IMR-90 (cell line): ENCODE results near the gene CCDC40. TPM values are rescaled to one million over a fixed set of nuclear protein-coding genes. Genes with fewer than 3 reads are reported as not detected.
A peak's percentile ranks its signal among the peaks of the same experiment; 100 is the strongest.

ENCODE experiments used
- ATAC-seq: fragments of 200-7000 bp; cut with Tn5 transposase; 2 replicates; pipeline ENCODE4 v1.9.1; 2020; ENCODE audit warnings: low read depth, mild to moderate bottlenecking, moderate library complexity
- BruUV-seq: library from RNA; stranded (reverse); fragments of 400-500 nt; replicated peaks from 2 replicates; lab custom pipeline; 2021; lab: Mats Ljungman, UMichigan
- CTCF ChIA-PET: fragments of 300-600 bp; formaldehyde crosslinking; extraction: SDS; loops from one replicate; lab custom pipeline; 2021; ENCODE audit warnings: antibody characterized with exemption; lab: Yijun Ruan, JAX
- POLR2A ChIA-PET: fragments of 300-600 bp; sonication (Branson Sonifier 250); formaldehyde crosslinking; loops from one replicate; lab custom pipeline; 2022; ENCODE audit warnings: antibody characterized with exemption; ENCODE audit not compliant: unreplicated experiment; lab: Charles Lee
- DNase-seq: peaks from one replicate; pipeline ENCODE4 v3.0.0; 2013
- H2AFZ ChIP-seq: replicated peaks from 2 replicates; pipeline ENCODE3; 2013; ENCODE audit warnings: low read length, mild to moderate bottlenecking; ENCODE audit not compliant: poor library complexity
- H2AK5ac ChIP-seq: 2 replicates; pipeline ENCODE4 v1.6.1; 2013; ENCODE audit warnings: low read depth, low read length, inconsistent platforms
- H2AK9ac ChIP-seq: replicated peaks from 2 replicates; pipeline ENCODE3; 2013; ENCODE audit warnings: mild to moderate bottlenecking, low read depth, low read length, moderate library complexity; ENCODE audit not compliant: poor library complexity
- H2BK120ac ChIP-seq: 2 replicates; pipeline ENCODE4 v1.6.1; 2013; ENCODE audit warnings: low read depth, low read length, inconsistent platforms
- H2BK15ac ChIP-seq: 3 replicates; pipeline ENCODE4 v1.6.1; 2013; ENCODE audit warnings: low read depth, low read length, inconsistent platforms
- H2BK20ac ChIP-seq: 2 replicates; pipeline ENCODE4 v1.6.1; 2013; ENCODE audit warnings: low read depth, mild to moderate bottlenecking, inconsistent platforms, low read length, moderate library complexity
- H2BK5ac ChIP-seq: 2 replicates; pipeline ENCODE4 v1.6.1; 2013; ENCODE audit warnings: mild to moderate bottlenecking, low read depth, low read length, inconsistent platforms; ENCODE audit not compliant: poor library complexity, severe bottlenecking
- H3K14ac ChIP-seq: replicated peaks from 2 replicates; pipeline ENCODE4 v1.6.1; 2013; ENCODE audit warnings: low read depth, low read length, inconsistent platforms
- H3K18ac ChIP-seq: 2 replicates; pipeline ENCODE4 v1.6.1; 2013; ENCODE audit warnings: low read depth, low read length, control low read depth
- H3K23ac ChIP-seq: 2 replicates; pipeline ENCODE4 v1.6.1; 2013; ENCODE audit warnings: low read depth, low read length, inconsistent platforms
- H3K27ac ChIP-seq: 2 replicates; pipeline ENCODE4 v1.5.1; 2013; ENCODE audit warnings: mild to moderate bottlenecking, control low read depth, low read length; ENCODE audit not compliant: insufficient read depth
- H3K27me3 ChIP-seq: 2 replicates; pipeline ENCODE4 v1.6.1; 2013; ENCODE audit warnings: low read length; ENCODE audit not compliant: control insufficient read depth, insufficient read depth
- H3K36me3 ChIP-seq: 2 replicates; pipeline ENCODE4 v1.6.1; 2013; ENCODE audit warnings: low read length, mixed read lengths; ENCODE audit not compliant: control insufficient read depth, insufficient read depth
- H3K4ac ChIP-seq: 2 replicates; pipeline ENCODE4 v1.6.1; 2013; ENCODE audit warnings: low read depth, low read length, inconsistent platforms
- H3K4me1 ChIP-seq: 2 replicates; pipeline ENCODE4 v1.6.1; 2013; ENCODE audit warnings: low read length, mixed read lengths; ENCODE audit not compliant: control insufficient read depth, insufficient read depth
- H3K4me2 ChIP-seq: 2 replicates; pipeline ENCODE4 v1.6.1; 2013; ENCODE audit warnings: low read depth, mild to moderate bottlenecking, control low read depth, low read length, moderate library complexity
- H3K4me3 ChIP-seq: 2 replicates; pipeline ENCODE4 v1.5.1; 2013; ENCODE audit warnings: low read depth, mild to moderate bottlenecking, control low read depth, low read length, moderate library complexity; ENCODE audit not compliant: insufficient read depth
- H3K56ac ChIP-seq: 2 replicates; pipeline ENCODE4 v1.6.1; 2013; ENCODE audit warnings: low read length, inconsistent platforms; ENCODE audit not compliant: insufficient read depth; ENCODE audit errors: extremely low read depth
- H3K79me1 ChIP-seq, 2 experiments: 2 replicates each; pipeline ENCODE4 v1.6.1; 2013; ENCODE audit warnings: low read length in 2 of 2, inconsistent platforms in 1 of 2, low read depth in 1 of 2
- H3K9ac ChIP-seq: 2 replicates; pipeline ENCODE4 v1.6.1; 2013; ENCODE audit warnings: low read depth, low read length, control low read depth
- H3K9me1 ChIP-seq: 2 replicates; pipeline ENCODE4 v1.6.1; 2013; ENCODE audit warnings: low read length, inconsistent platforms; ENCODE audit not compliant: insufficient read depth
- H3K9me3 ChIP-seq: 2 replicates; pipeline ENCODE4 v1.6.1; 2013; ENCODE audit warnings: low read length; ENCODE audit not compliant: control insufficient read depth, insufficient read depth
- H4K20me1 ChIP-seq: 2 replicates; pipeline ENCODE4 v1.6.1; 2013; ENCODE audit warnings: low read length, inconsistent platforms; ENCODE audit not compliant: insufficient read depth
- H4K5ac ChIP-seq: 2 replicates; pipeline ENCODE4 v1.6.1; 2013; ENCODE audit warnings: mild to moderate bottlenecking, low read depth, low read length, control low read depth
- H4K8ac ChIP-seq, 2 experiments: 2 replicates each; pipeline ENCODE4 v1.6.1; 2013; ENCODE audit warnings: low read depth in 2 of 2, low read length in 2 of 2, control low read depth in 1 of 2, inconsistent platforms in 1 of 2
- H4K91ac ChIP-seq: 2 replicates; pipeline ENCODE4 v1.6.1; 2013; ENCODE audit warnings: low read depth, low read length, inconsistent platforms; ENCODE audit not compliant: insufficient read depth
- BHLHE40 ChIP-seq: fragments of 150-350 bp; IDR thresholded peaks from 2 replicates; pipeline ENCODE4 v1.6.1; 2016; ENCODE audit warnings: mild to moderate bottlenecking, low read depth, low read length
- CEBPB ChIP-seq: IDR thresholded peaks from 2 replicates; pipeline ENCODE4 v1.6.1; 2012; ENCODE audit warnings: low read depth, low read length, improper control_type of control experiment
- CHD1 ChIP-seq: IDR thresholded peaks from 2 replicates; pipeline ENCODE4 v1.6.1; 2012; ENCODE audit warnings: low read depth, low read length, improper control_type of control experiment
- FOS ChIP-seq: fragments of 150-350 bp; IDR thresholded peaks from 2 replicates; pipeline ENCODE4 v1.6.1; 2016; ENCODE audit warnings: low read depth, low read length
- MAFK ChIP-seq: IDR thresholded peaks from 2 replicates; pipeline ENCODE4 v1.6.1; 2012; ENCODE audit warnings: low read depth, low read length, improper control_type of control experiment
- MAZ ChIP-seq: IDR thresholded peaks from 2 replicates; pipeline ENCODE4 v1.6.1; 2012; ENCODE audit warnings: low read depth, mild to moderate bottlenecking, low read length, improper control_type of control experiment, moderate library complexity, borderline replicate concordance
- NFE2L2 ChIP-seq: fragments of 150-350 bp; IDR thresholded peaks from 2 replicates; pipeline ENCODE4 v1.6.1; 2016; ENCODE audit warnings: low read depth, mild to moderate bottlenecking, low read length
- POLR2A ChIP-seq: IDR thresholded peaks from 2 replicates; pipeline ENCODE4 v1.6.1; 2012; ENCODE audit warnings: mild to moderate bottlenecking, low read depth, low read length
- RAD21 ChIP-seq: IDR thresholded peaks from 2 replicates; pipeline ENCODE4 v1.6.1; 2012; ENCODE audit warnings: low read length, improper control_type of control experiment
- RCOR1 ChIP-seq: IDR thresholded peaks from 2 replicates; pipeline ENCODE4 v1.6.1; 2012; ENCODE audit warnings: mild to moderate bottlenecking, low read length, improper control_type of control experiment; ENCODE audit not compliant: insufficient replicate concordance
- RFX5 ChIP-seq: IDR thresholded peaks from 2 replicates; pipeline ENCODE4 v1.8.0; 2012; ENCODE audit warnings: low read depth, mild to moderate bottlenecking, low read length, moderate library complexity
- SMC3 ChIP-seq: fragments of 150-350 bp; IDR thresholded peaks from 2 replicates; pipeline ENCODE4 v1.6.1; 2016; ENCODE audit warnings: low read depth, mild to moderate bottlenecking, antibody characterized with exemption, low read length, moderate library complexity
- WGBS, 2 experiments: methylation state at CpG; one replicate each; pipeline versions ENCODE4 v1.1.5 to v1.1.7; 2013; ENCODE audit warnings: missing lambda C conversion rate in 2 of 2; ENCODE audit not compliant: insufficient read length in 1 of 2; ENCODE audit errors: extremely low coverage in 2 of 2; 5-methylcytosine and 5-hydroxymethylcytosine counted together
- dilution Hi-C: fragments of 300-500 bp; cut with HindIII; formaldehyde crosslinking; loops from one replicate; pipeline ENCODE4 v1.14.3; 2018; ENCODE audit warnings: low sequenced_read_pairs; ENCODE audit not compliant: unreplicated experiment
- in situ Hi-C: fragments of 300-500 bp; cut with MboI; formaldehyde crosslinking; loops from 3 replicates; pipeline ENCODE4 v1.14.3; 2019; ENCODE audit warnings: low sequenced_read_pairs, inconsistent platforms, mixed read lengths
- intact Hi-C: fragments of 100-400 bp; cut with micrococcal nuclease; formaldehyde crosslinking; loops from 2 replicates; pipeline ENCODE4 v1.10.0; 2022
- polyA plus RNA-seq, 3 experiments: library from polyadenylated mRNA; depleted of rRNA; stranded (reverse); fragments of >200 nt; gene quantifications; 2 replicates each; pipeline ENCODE4 v1.2.3, GENCODE V29; 2012; ENCODE audit warnings: low replicate concordance in 1 of 3
- total RNA-seq: library from RNA; depleted of rRNA; stranded (reverse); fragments of >200 nt; gene quantifications from 2 replicates; pipeline ENCODE4 v1.2.3, GENCODE V29; 2012
- TF ChIP-seq, protein P1 (sequence below): fragments of 150-350 bp; IDR thresholded peaks from 2 replicates; pipeline ENCODE4 v1.6.1; 2017; ENCODE audit warnings: mild to moderate bottlenecking, antibody characterized with exemption, low read length, low read depth

Gene CCDC40
- total and polyA plus RNA-seq, 2 of the 4 experiments (the other 2 are of a cell fraction), result 0.90 to 4.7 TPM

DNA sequence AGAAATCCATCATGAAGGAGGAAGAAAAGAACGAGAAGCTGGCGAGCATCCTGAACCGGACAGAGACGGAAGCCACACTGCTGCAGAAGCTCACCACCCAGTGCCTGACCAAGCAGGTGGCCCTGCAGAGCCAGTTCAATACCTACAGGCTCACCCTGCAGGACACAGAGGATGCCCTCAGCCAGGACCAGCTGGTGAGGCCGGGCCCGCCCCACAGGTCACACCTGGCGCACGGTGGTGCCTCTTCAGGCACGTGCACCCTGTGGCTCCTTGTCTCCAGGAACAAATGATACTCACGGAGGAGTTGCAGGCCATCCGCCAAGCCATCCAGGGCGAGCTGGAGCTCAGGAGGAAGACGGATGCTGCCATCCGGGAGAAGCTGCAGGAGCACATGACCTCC is 45.2 kb downstream of the CCDC40 start:
- Histone ChIP-seq H2AK9ac (no peak overlapping the region), H3K4me2 (no peak overlapping the region), H3K79me1 (no peaks in the 10 kb centered on the region), H3K23ac (no peak overlapping the region), H3K9me3 (no peaks in the 10 kb centered on the region), H2BK15ac (no peak overlapping the region), H4K5ac (no peak overlapping the region), H2AFZ (peak overlapping the region; percentile 7), H2BK20ac (no peak overlapping the region), H3K9me1 (no peaks in the 10 kb centered on the region), H3K27ac (no peak overlapping the region), H3K27me3 (0 out of 2 replicates have a peak, but pooled peaks cover under 1% of the 10 kb centered on the region), H3K9ac (no peak overlapping the region), H4K20me1 (no peaks in the 10 kb centered on the region), H3K4me3 (no peak overlapping the region), H3K18ac (no peak overlapping the region), H2BK120ac (no peak overlapping the region), H3K4me1 (no peaks in the 10 kb centered on the region), H4K91ac (no peak overlapping the region), H3K36me3 (no peaks in the 10 kb centered on the region), H2BK5ac (no peak overlapping the region), H2AK5ac (no peak overlapping the region), H3K56ac (no peak overlapping the region), H4K8ac (no peak overlapping the region), H3K4ac (no peak overlapping the region), H3K14ac (no peak overlapping the region)
- dilution Hi-C loops (no loop called here), intact Hi-C loops (loop anchor here (5.0 to 10.0 kb wide), 2 partner anchors 74 to 173 kb away; no protein-coding TSS in a partner anchor), in situ Hi-C loops (no loop called here)
- 89% methylated on average over 9 of the region's 14 CpGs; no CpG with 5 or more reads in 1 of the 2 experiments for WGBS, 2 experiments
- no TSS peak for BruUV-seq
- ChIA-PET CTCF (interaction anchor here (0.7 to 2.7 kb wide), 3 partner anchors 10 to 20 kb away, joined by 3 to 14 read pairs (median 9); partner anchors contain the start of gene GAA), POLR2A (no interaction called here)
- TF ChIP-seq, protein P1, sequence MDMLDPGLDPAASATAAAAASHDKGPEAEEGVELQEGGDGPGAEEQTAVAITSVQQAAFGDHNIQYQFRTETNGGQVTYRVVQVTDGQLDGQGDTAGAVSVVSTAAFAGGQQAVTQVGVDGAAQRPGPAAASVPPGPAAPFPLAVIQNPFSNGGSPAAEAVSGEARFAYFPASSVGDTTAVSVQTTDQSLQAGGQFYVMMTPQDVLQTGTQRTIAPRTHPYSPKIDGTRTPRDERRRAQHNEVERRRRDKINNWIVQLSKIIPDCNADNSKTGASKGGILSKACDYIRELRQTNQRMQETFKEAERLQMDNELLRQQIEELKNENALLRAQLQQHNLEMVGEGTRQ, result no peak
- TF ChIP-seq MAZ (no peak), NFE2L2 (no peak), POLR2A (no peak), FOS (no peak), RAD21 (no peak), SMC3 (no peak), RFX5 (no peak), CEBPB (no peak), MAFK (no peak), RCOR1 (no peak), CHD1 (no peak), BHLHE40 (no peak)
- DNase-seq (no peak), ATAC-seq (no peak)
